Mucosa of rectum (tissue), 2 donors: Measurements from ENCODE around the gene DES.
A peak's percentile ranks its signal among the peaks of the same experiment; 100 is the strongest.

Experiments
- H3K27ac ChIP-seq, 2 donors: one replicate each; pipeline ENCODE4 v1.7.0; 2013; ENCODE audit warnings: inconsistent platforms in 2 of 2, low read depth in 2 of 2, low read length in 2 of 2
- H3K27me3 ChIP-seq, 2 donors: one replicate each; pipeline ENCODE4 v1.7.0; 2013; ENCODE audit warnings: low read length in 2 of 2; ENCODE audit not compliant: control insufficient read depth in 2 of 2, insufficient read depth in 2 of 2
- H3K36me3 ChIP-seq, 2 donors: one replicate each; pipeline ENCODE4 v1.7.0; 2013; ENCODE audit warnings: low read length in 2 of 2; ENCODE audit not compliant: control insufficient read depth in 2 of 2, insufficient read depth in 2 of 2
- H3K4me1 ChIP-seq, 2 donors: one replicate each; pipeline ENCODE4 v1.7.0; 2013; ENCODE audit warnings: low read length in 2 of 2, mild to moderate bottlenecking in 1 of 2; ENCODE audit not compliant: control insufficient read depth in 2 of 2, insufficient read depth in 2 of 2
- H3K4me3 ChIP-seq, 2 donors: one replicate each; pipeline ENCODE4 v1.7.0; 2013; ENCODE audit warnings: low read length in 2 of 2
- H3K9ac ChIP-seq, 2 donors: one replicate each; pipeline ENCODE4 v1.7.0; 2013; ENCODE audit warnings: low read length in 2 of 2, low read depth in 1 of 2, mild to moderate bottlenecking in 1 of 2
- H3K9me3 ChIP-seq, 2 donors: one replicate each; pipeline ENCODE4 v1.7.0; 2013; ENCODE audit warnings: low read length in 2 of 2; ENCODE audit not compliant: control insufficient read depth in 2 of 2
- donor health status: healthy.
- donor health status: Normal muscosa, but diverticular disease.

DES gene

GRCh38 chr2:219452361-219453317 is 34.5 kb downstream of the DES start:
- H3K36me3 ChIP-seq: no peaks in the 10 kb centered on the region
- peaks cover 7 to 12% of the 10 kb centered on the region in 2 donors for H3K27me3 ChIP-seq
- no peak overlapping the region for H3K9ac ChIP-seq
- no peaks in the 10 kb centered on the region for H3K4me1 ChIP-seq
- H3K9me3 ChIP-seq: no peaks in the 10 kb centered on the region
- peak overlapping the region; percentile 53 to 67 for H3K27ac ChIP-seq
- no peak overlapping the region for H3K4me3 ChIP-seq

GRCh38 chr2:219453671-219454590 is 35.8 kb downstream of the DES start:
- Histone ChIP-seq H3K4me1 (peaks cover 0 to 2% of the 10 kb centered on the region in 2 donors), H3K9me3 (no peaks in the 10 kb centered on the region), H3K9ac (no peak overlapping the region), H3K36me3 (no peaks in the 10 kb centered on the region), H3K27ac (peak overlapping the region; percentile 53 to 67), H3K27me3 (peaks cover 7 to 10% of the 10 kb centered on the region in 2 donors), H3K4me3 (no peak overlapping the region)

DNA sequence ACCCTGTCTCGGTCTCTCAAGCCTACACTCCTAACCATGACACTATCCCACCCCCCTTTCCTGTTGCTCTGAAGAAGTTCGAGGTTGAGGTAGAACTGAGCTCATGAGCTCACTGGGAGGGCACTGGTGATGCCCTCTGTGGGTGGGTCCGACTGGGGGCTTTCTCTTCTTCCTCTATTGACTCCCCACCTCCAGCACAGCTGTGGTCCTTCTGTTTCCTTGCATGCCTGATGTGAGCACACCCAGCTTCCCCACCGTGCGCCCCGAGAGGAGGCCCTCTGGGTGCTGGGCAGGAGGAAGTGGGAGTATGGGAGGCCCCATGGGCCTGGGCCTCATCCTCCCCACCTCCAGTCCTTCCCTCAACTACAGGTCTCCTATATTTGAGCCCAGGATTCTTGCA is 37.4 kb downstream of the DES start:
- no peak overlapping the region for H3K4me3 ChIP-seq
- no peaks in the 10 kb centered on the region for H3K36me3 ChIP-seq
- no peak overlapping the region for H3K9ac ChIP-seq
- H3K4me1 ChIP-seq: peaks cover 0 to 2% of the 10 kb centered on the region in 2 donors
- peaks cover 0 to 10% of the 10 kb centered on the region in 2 donors for H3K27me3 ChIP-seq
- no peaks in the 10 kb centered on the region for H3K9me3 ChIP-seq
- no peak overlapping the region for H3K27ac ChIP-seq

GRCh38 chr2:219457784-219458369 is 39.7 kb downstream of the DES start:
- no peaks in the 10 kb centered on the region for H3K9me3 ChIP-seq
- peaks cover 0 to 2% of the 10 kb centered on the region in 2 donors for H3K4me1 ChIP-seq
- H3K27ac ChIP-seq: peak overlapping the region in 1 of 2 donors; percentile 6

GRCh38 chr2:219458996-219459395 is 40.8 kb downstream of the DES start:
- H3K27ac ChIP-seq: no peak overlapping the region
- H3K36me3 ChIP-seq: no peaks in the 10 kb centered on the region
- H3K4me1 ChIP-seq: peaks cover 0 to 2% of the 10 kb centered on the region in 2 donors

More at GRCh38 chr2:219457784-219458369, 39.7 kb downstream of the DES start:
- Histone ChIP-seq H3K9ac (no peak overlapping the region), H3K36me3 (no peaks in the 10 kb centered on the region), H3K27me3 (peaks cover 0 to under 1% of the 10 kb centered on the region in 2 donors), H3K4me3 (no peak overlapping the region)

DNA sequence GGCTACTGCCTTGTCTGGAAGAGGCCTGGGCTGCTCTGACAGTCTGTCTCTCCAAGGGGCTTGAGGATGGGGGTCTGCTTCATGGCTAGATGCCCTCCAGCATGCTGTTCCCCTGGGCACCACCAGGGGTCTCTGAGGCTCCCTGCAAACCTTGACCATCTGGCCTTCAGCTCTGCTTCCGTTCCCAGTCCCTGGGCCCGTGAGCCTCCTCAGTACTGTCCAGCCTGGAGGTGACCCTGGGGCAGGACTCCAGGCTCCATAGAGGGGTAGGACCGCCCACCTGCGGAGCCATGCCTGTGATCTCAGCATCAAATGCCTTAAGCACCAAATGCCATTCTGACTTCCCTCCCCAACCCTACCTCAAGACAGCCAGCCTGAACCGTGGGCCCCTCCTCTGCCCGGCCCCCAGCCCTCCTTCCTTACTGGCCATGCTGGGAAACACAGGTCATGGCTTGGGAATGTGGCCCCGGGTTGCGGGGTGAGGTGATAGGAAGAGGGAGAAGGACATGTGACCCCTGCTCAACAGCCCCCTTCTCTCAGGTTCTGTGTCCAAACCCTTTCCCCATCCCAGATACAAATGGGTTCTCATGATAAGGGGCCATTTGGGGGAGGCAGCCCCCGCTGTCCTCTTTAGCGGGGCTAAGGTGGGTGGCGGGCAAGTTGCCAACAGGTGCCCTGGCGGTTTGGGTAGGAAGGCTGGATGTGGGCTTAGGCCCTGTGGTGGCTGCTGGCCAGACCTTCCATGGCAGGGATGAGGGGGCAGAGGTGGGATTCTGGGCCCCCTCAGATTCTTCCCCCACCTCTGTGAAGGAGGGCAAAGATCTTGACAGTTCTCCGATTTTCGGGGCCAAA is 41.5 kb downstream of the DES start:
- H3K4me1 ChIP-seq: peaks cover 0 to 2% of the 10 kb centered on the region in 2 donors
- no peaks in the 10 kb centered on the region for H3K36me3 ChIP-seq
- H3K27ac ChIP-seq: peak overlapping the region; percentile 4 to 70

More at GRCh38 chr2:219458996-219459395, 40.8 kb downstream of the DES start:
- H3K9me3 ChIP-seq: no peaks in the 10 kb centered on the region
- H3K9ac ChIP-seq: no peak overlapping the region
- H3K27me3 ChIP-seq: no peaks in the 10 kb centered on the region
- H3K4me3 ChIP-seq: no peak overlapping the region

DNA sequence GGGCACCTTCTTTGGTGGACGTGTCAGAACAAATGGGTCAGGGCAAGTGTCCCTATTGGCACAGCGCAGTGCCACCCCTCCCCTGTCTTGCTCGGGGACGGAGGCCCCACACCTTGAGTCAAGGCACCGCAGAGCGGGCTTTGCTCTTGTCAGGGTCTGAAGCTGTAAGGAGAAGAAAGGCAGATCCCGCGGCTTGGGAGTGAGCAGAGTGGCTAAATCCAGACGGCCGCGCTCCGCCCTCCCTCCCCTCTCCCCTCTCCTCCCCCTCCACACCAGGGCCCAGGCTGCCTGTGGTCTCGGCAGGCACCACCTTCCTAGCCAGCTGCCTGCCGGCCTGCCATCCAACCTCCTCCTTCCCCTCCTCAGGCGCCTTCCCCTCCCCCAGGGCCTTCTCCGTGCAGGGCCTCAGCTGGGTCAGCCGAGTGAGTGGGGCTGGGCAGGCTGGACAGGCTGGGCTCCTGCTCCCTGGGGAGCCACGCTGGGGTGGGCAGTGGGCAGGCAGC is 42.3 kb downstream of the DES start:
- peaks cover 0 to 2% of the 10 kb centered on the region in 2 donors for H3K4me1 ChIP-seq
- no peak overlapping the region for H3K9ac ChIP-seq
- H3K4me3 ChIP-seq: no peak overlapping the region

More for the DNA sequence above, 41.5 kb downstream of the DES start:
- no peak overlapping the region for H3K9ac ChIP-seq
- H3K4me3 ChIP-seq: no peak overlapping the region
- H3K27me3 ChIP-seq: no peaks in the 10 kb centered on the region
- no peaks in the 10 kb centered on the region for H3K9me3 ChIP-seq

DNA sequence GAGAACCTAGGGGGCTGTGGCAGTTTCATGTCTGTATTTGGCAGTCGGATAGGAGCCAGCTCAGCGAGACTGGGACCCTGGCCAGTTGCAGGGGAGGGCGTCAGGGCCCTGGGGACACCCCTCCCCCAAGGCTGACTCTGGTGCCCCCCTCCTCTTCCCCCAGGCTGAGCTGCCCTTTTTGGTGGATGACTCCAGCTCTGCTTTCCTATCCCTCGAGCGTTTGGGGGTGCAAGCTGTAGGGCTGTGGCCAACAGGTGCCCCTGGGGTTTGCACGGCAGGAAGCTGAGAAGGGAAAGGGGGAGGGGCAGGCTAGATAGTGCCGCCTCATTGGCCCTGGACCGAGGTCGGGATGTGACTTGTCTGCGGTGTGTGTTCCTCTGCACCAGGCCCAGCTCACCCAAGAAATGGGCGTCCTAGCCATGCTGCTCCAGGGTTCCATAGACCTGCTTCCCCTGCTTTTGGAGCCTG is 42.9 kb downstream of the DES start:
- Histone ChIP-seq H3K4me1 (peaks cover 0 to 2% of the 10 kb centered on the region in 2 donors), H3K4me3 (no peak overlapping the region), H3K9me3 (no peaks in the 10 kb centered on the region), H3K9ac (no peak overlapping the region), H3K36me3 (no peaks in the 10 kb centered on the region), H3K27me3 (no peaks in the 10 kb centered on the region), H3K27ac (peak overlapping the region in 1 of 2 donors; percentile 70)

More for the DNA sequence above, 42.3 kb downstream of the DES start:
- no peaks in the 10 kb centered on the region for H3K36me3 ChIP-seq
- no peaks in the 10 kb centered on the region for H3K27me3 ChIP-seq
- no peaks in the 10 kb centered on the region for H3K9me3 ChIP-seq
- H3K27ac ChIP-seq: peak overlapping the region; percentile 4 to 70

DNA sequence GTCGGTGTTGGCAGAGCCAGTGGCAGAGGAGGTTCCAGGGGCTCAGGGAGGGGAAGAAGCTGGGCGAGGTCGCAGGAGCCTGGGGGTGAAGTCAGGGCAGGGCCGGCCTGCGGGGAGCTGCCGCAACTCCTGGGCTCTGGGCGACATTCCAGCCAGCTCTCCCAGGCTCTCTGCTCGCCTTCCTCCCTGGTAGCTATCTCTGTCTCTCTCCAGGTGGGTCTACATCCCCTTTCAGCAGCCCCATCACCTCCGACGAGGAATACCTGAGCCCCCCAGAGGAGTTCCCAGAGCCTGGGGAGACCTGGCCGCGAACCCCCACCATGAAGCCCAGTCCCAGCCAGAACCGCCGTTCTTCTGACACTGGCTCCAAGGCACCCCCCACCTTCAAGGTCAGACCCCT is 43.5 kb downstream of the DES start:
- Histone ChIP-seq H3K27me3 (no peaks in the 10 kb centered on the region), H3K4me3 (no peak overlapping the region), H3K27ac (peak overlapping the region in 1 of 2 donors; percentile 52), H3K36me3 (no peaks in the 10 kb centered on the region), H3K9ac (no peak overlapping the region), H3K4me1 (peaks cover 0 to 2% of the 10 kb centered on the region in 2 donors), H3K9me3 (no peaks in the 10 kb centered on the region)
